SK-N-SH treated with all-trans-retinoic acid at 6 μM for 48 hours (cell line): Measurements from ENCODE around the gene S1PR3.

Experiments
- ATAC-seq: fragments of 200-7000 bp; cut with Tn5 transposase; 3 replicates; pipeline ENCODE4 v1.9.1; 2020; ENCODE audit warnings: mild to moderate bottlenecking, moderate library complexity
- BACH2 ChIP-seq: fragments of 250-450 bp; sonication (Bioruptor Pico); IDR thresholded peaks from 2 replicates; pipeline ENCODE4 v1.9.0; 2021; ENCODE audit warnings: mild to moderate bottlenecking, borderline replicate concordance
- CREB5 ChIP-seq: fragments of 250-450 bp; sonication (Bioruptor Pico); IDR thresholded peaks from 2 replicates; pipeline ENCODE4 v1.5.1; 2020; ENCODE audit warnings: low read depth, mild to moderate bottlenecking, moderate library complexity
- CSDC2 ChIP-seq: fragments of 250-450 bp; sonication (Bioruptor Pico); IDR thresholded peaks from 2 replicates; pipeline ENCODE4 v1.5.0; 2020; ENCODE audit warnings: mild to moderate bottlenecking, moderate library complexity
- CSRNP3 ChIP-seq: fragments of 250-450 bp; sonication (Bioruptor Pico); IDR thresholded peaks from 2 replicates; pipeline ENCODE4 v1.5.1; 2021; ENCODE audit warnings: mild to moderate bottlenecking, moderate library complexity
- ESRRG ChIP-seq: fragments of 250-450 bp; sonication (Bioruptor Pico); IDR thresholded peaks from 2 replicates; pipeline ENCODE4 v1.6.1; 2021; ENCODE audit warnings: mild to moderate bottlenecking
- ISL1 ChIP-seq: fragments of 250-450 bp; sonication (Bioruptor Pico); IDR thresholded peaks from 2 replicates; pipeline ENCODE4 v2.1.2; 2022; ENCODE audit warnings: mild to moderate bottlenecking, moderate library complexity
- PATZ1 ChIP-seq: fragments of 250-450 bp; sonication (Bioruptor Pico); IDR thresholded peaks from 2 replicates; pipeline ENCODE4 v1.8.0; 2020; ENCODE audit warnings: mild to moderate bottlenecking, moderate library complexity, borderline replicate concordance
- SNAI2 ChIP-seq: fragments of 250-450 bp; sonication (Bioruptor Pico); IDR thresholded peaks from 2 replicates; pipeline ENCODE4 v1.5.0; 2020; ENCODE audit warnings: mild to moderate bottlenecking, moderate library complexity
- TCF4 ChIP-seq: fragments of 250-450 bp; sonication (Bioruptor Pico); IDR thresholded peaks from 2 replicates; pipeline ENCODE4 v1.8.0; 2021; ENCODE audit warnings: mild to moderate bottlenecking, moderate library complexity, borderline replicate concordance
- TOX ChIP-seq: fragments of 250-450 bp; sonication (Bioruptor Pico); IDR thresholded peaks from 2 replicates; pipeline ENCODE4 v1.8.0; 2021; ENCODE audit warnings: mild to moderate bottlenecking, moderate library complexity, borderline replicate concordance
- TSHZ2 ChIP-seq: fragments of 250-450 bp; sonication (Bioruptor Pico); IDR thresholded peaks from 2 replicates; pipeline ENCODE4 v1.5.0; 2020; ENCODE audit warnings: mild to moderate bottlenecking, moderate library complexity
- ZC3H10 ChIP-seq: fragments of 250-450 bp; sonication (Bioruptor Pico); IDR thresholded peaks from 2 replicates; pipeline ENCODE4 v1.5.1; 2021; ENCODE audit warnings: mild to moderate bottlenecking, moderate library complexity
- ZFP30 ChIP-seq: fragments of 450-650 bp; formaldehyde crosslinking; IDR thresholded peaks from 2 replicates; pipeline ENCODE4 v1.5.0; 2022; ENCODE audit warnings: mild to moderate bottlenecking, moderate library complexity
- ZNF565 ChIP-seq: fragments of 450-650 bp; formaldehyde crosslinking; conservative IDR thresholded peaks from 2 replicates; pipeline ENCODE4 v1.5.0; 2020; ENCODE audit warnings: low read depth, mild to moderate bottlenecking, moderate library complexity
- ZNF8 ChIP-seq: fragments of 450-650 bp; formaldehyde crosslinking; IDR thresholded peaks from 2 replicates; pipeline ENCODE4 v1.5.0; 2020; ENCODE audit warnings: mild to moderate bottlenecking, moderate library complexity

Gene S1PR3

GRCh38 chr9:89021154-89021803 lies 30.0 kb downstream of the S1PR3 start:
- TF ChIP-seq ZC3H10 (no peak), TOX (CRISPR knock-in tag) (no peak), TSHZ2 (no peak), PATZ1 (no peak), SNAI2 (CRISPR knock-in tag) (no peak), CSDC2 (CRISPR knock-in tag) (no peak), ESRRG (no peak), ZNF8 (no peak), BACH2 (CRISPR knock-in tag) (no peak)
- ATAC-seq: peak; percentile 86

- no peak for TF ChIP-seq TSHZ2
- no peak for TF ChIP-seq CREB5 (CRISPR knock-in tag)
- TF ChIP-seq TOX (CRISPR knock-in tag): no peak
- TF ChIP-seq ISL1 (CRISPR knock-in tag): no peak
- ATAC-seq: peak; percentile 28
Measured at GRCh38 chr9:89022001-89022759, 30.9 kb downstream of the S1PR3 start.

GRCh38 chr9:89022902-89023301 lies 31.6 kb downstream of the S1PR3 start:
- peak; percentile 77 for ATAC-seq
- TF ChIP-seq TOX (CRISPR knock-in tag) (no peak), ESRRG (no peak)

GRCh38 chr9:89023740-89024139 lies 32.5 kb downstream of the S1PR3 start:
- no peak for ATAC-seq
- TF ChIP-seq BACH2 (CRISPR knock-in tag): no peak
- no peak for TF ChIP-seq ZNF565 (CRISPR knock-in tag)
- TF ChIP-seq ZFP30 (CRISPR knock-in tag): no peak
- no peak for TF ChIP-seq CSRNP3 (CRISPR knock-in tag)
- TF ChIP-seq ZNF8: no peak
- TF ChIP-seq ZC3H10: no peak
- TF ChIP-seq ESRRG: no peak
- TF ChIP-seq TOX (CRISPR knock-in tag): no peak
- TF ChIP-seq TCF4 (CRISPR knock-in tag): no peak
- TF ChIP-seq, all 23 proteins: peak for 0
